ENCODE data around the gene CHRND.

Gene CHRND

DNA sequence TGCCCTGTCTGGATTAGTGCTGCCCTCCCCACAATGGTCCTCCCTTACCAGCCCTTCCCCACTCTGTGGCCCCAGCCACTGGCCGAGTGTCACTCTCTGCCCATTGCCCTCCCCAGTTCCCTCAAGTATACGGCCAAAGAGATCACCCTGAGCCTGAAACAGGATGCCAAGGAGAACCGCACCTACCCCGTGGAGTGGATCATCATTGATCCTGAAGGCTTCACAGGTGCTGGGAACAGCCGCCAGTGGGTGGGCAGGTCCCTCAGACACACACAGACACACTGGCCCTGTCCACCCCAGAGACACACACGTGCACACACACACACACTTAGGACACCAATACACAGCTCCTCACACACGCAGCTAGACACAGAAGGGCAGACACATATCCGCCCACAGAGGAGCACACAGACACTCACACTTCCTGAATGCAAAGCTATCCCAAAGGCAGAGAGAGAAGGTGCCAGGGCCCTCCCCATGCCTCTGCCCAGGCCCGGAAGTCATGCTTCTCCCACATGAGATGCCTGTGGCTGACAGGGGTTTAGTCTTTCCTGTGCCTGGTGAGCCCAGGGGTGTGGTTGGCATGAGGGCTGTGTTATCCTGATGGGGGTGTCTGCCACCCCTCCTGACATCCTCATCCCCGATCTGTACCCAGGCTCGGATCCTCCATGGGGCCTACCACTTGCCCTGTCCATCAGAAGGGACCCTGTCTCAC is 2.9 kb downstream of the CHRND start:
- no peak for TF ChIP-seq EGR1 (IDR thresholded peaks at IDR 0.05)
- TF ChIP-seq, protein P1, sequence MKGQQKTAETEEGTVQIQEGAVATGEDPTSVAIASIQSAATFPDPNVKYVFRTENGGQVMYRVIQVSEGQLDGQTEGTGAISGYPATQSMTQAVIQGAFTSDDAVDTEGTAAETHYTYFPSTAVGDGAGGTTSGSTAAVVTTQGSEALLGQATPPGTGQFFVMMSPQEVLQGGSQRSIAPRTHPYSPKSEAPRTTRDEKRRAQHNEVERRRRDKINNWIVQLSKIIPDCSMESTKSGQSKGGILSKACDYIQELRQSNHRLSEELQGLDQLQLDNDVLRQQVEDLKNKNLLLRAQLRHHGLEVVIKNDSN (IDR thresholded peaks at IDR 0.05), result no peak
- no peak for TF ChIP-seq CEBPB (IDR thresholded peaks at IDR 0.05)
- TF ChIP-seq RAD21 (IDR thresholded peaks at IDR 0.05; ENCODE audit: low read depth), result no peak
- TF ChIP-seq TCF12 (IDR thresholded peaks at IDR 0.05; ENCODE audit: low read depth), result no peak
- no peak for TF ChIP-seq TAF1 (IDR thresholded peaks at IDR 0.05; ENCODE audit: low read depth)
- TF ChIP-seq EP300 (IDR thresholded peaks at IDR 0.05; ENCODE audit: borderline replicate concordance), result no peak

DNA sequence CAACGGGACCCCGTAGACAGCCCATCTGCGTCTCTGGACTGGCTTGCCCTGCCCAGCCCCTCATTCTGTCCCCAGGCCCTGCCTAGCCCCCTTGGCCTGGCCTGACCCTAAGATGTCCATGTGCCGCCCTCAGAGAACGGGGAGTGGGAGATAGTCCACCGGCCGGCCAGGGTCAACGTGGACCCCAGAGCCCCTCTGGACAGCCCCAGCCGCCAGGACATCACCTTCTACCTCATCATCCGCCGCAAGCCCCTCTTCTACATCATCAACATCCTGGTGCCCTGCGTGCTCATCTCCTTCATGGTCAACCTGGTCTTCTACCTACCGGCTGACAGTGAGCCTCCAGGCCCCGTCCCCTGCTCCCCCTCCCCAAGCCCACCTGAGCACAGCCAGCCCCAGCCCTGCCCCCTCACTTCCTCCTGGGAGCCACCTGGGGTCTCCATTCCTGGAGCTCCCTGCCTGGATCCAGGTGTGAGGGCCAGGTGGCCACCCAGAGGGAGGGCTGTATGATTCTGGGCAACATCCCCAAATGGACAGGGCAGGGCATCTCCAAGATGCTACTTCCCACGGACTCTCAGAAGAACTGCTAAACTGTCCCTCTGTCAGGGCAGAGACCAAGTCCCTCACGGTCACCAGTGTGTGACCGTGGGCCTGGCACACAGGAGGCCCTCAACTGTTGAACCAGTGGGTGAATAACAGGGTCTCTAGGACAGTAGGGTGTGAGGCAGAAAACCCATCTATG is 4.0 kb downstream of the CHRND start:
- TF ChIP-seq TEAD4 (IDR thresholded peaks at IDR 0.05), result no peak
- no peak for TF ChIP-seq EGR1 (IDR thresholded peaks at IDR 0.05)
- no peak for TF ChIP-seq TAF1 (IDR thresholded peaks at IDR 0.05; ENCODE audit: low read depth)
- no peak for TF ChIP-seq FOXM1 (IDR thresholded peaks at IDR 0.05; ENCODE audit: borderline replicate concordance, low read depth)
- no peak for TF ChIP-seq EP300 (IDR thresholded peaks at IDR 0.05; ENCODE audit: borderline replicate concordance)
- no peak for TF ChIP-seq TCF12 (IDR thresholded peaks at IDR 0.05; ENCODE audit: low read depth)
- TF ChIP-seq ZBTB7A (IDR thresholded peaks at IDR 0.05; ENCODE audit: low read depth), result no peak
- TF ChIP-seq RAD21 (IDR thresholded peaks at IDR 0.05; ENCODE audit: low read depth), result no peak
- TF ChIP-seq, protein P2, sequence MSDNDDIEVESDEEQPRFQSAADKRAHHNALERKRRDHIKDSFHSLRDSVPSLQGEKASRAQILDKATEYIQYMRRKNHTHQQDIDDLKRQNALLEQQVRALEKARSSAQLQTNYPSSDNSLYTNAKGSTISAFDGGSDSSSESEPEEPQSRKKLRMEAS (IDR thresholded peaks at IDR 0.05), result no peak
- TF ChIP-seq, protein P1 (IDR thresholded peaks at IDR 0.05), result no peak
- no peak for TF ChIP-seq YY1 (IDR thresholded peaks at IDR 0.05; ENCODE audit: low read depth)
- no peak for TF ChIP-seq CEBPB (IDR thresholded peaks at IDR 0.05)
- TF ChIP-seq CREB1 (IDR thresholded peaks at IDR 0.05; ENCODE audit: low read depth), result no peak

DNA sequence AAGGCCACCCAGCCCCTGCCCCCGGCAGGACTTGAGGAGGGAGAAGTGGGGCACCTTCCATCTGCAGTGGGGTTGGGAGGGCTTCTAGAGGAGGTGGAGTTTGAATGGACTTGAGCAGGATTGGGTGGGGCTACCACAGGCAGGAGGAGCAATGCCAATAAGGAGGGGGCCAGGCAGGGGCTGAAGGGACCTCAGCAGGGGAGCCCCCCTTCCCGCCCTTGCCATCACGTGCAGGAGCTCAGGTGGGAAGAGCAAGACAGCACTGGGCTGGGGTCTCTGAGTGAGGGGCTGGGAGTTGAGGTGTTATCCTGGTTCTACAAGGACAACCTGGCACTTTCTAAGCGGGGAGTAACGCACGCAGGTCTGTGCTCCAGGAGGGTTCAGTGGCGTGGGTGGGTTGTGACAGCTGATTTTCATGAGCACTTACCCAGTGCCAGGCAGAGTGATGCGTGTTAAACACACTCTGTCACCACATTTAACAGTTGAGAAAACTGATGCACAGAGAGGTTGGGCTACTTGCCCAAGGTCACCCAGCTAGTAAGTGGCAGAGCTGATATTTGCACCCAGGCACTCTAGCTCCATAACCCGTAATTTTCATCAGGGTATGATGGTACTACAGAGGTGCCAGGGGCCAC is 4.8 kb downstream of the CHRND start:
- TF ChIP-seq EGR1 (IDR thresholded peaks at IDR 0.05) (no peak), YY1 (IDR thresholded peaks at IDR 0.05; ENCODE audit: low read depth) (no peak), TEAD4 (IDR thresholded peaks at IDR 0.05) (no peak), EP300 (IDR thresholded peaks at IDR 0.05; ENCODE audit: borderline replicate concordance) (no peak), NFIC (IDR thresholded peaks at IDR 0.05) (no peak), CREB1 (IDR thresholded peaks at IDR 0.05; ENCODE audit: low read depth) (no peak), TAF1 (IDR thresholded peaks at IDR 0.05; ENCODE audit: low read depth) (no peak), ZBTB7A (IDR thresholded peaks at IDR 0.05; ENCODE audit: low read depth) (no peak), CEBPB (IDR thresholded peaks at IDR 0.05) (no peak), TCF12 (IDR thresholded peaks at IDR 0.05; ENCODE audit: low read depth) (no peak), RAD21 (IDR thresholded peaks at IDR 0.05; ENCODE audit: low read depth) (no peak), FOXM1 (IDR thresholded peaks at IDR 0.05; ENCODE audit: borderline replicate concordance, low read depth) (no peak)
- TF ChIP-seq, protein P1 (IDR thresholded peaks at IDR 0.05), result no peak
- TF ChIP-seq, protein P3, sequence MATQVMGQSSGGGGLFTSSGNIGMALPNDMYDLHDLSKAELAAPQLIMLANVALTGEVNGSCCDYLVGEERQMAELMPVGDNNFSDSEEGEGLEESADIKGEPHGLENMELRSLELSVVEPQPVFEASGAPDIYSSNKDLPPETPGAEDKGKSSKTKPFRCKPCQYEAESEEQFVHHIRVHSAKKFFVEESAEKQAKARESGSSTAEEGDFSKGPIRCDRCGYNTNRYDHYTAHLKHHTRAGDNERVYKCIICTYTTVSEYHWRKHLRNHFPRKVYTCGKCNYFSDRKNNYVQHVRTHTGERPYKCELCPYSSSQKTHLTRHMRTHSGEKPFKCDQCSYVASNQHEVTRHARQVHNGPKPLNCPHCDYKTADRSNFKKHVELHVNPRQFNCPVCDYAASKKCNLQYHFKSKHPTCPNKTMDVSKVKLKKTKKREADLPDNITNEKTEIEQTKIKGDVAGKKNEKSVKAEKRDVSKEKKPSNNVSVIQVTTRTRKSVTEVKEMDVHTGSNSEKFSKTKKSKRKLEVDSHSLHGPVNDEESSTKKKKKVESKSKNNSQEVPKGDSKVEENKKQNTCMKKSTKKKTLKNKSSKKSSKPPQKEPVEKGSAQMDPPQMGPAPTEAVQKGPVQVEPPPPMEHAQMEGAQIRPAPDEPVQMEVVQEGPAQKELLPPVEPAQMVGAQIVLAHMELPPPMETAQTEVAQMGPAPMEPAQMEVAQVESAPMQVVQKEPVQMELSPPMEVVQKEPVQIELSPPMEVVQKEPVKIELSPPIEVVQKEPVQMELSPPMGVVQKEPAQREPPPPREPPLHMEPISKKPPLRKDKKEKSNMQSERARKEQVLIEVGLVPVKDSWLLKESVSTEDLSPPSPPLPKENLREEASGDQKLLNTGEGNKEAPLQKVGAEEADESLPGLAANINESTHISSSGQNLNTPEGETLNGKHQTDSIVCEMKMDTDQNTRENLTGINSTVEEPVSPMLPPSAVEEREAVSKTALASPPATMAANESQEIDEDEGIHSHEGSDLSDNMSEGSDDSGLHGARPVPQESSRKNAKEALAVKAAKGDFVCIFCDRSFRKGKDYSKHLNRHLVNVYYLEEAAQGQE (IDR thresholded peaks at IDR 0.05; ENCODE audit: low read depth), result no peak
- TF ChIP-seq, protein P2 (IDR thresholded peaks at IDR 0.05), result no peak

DNA sequence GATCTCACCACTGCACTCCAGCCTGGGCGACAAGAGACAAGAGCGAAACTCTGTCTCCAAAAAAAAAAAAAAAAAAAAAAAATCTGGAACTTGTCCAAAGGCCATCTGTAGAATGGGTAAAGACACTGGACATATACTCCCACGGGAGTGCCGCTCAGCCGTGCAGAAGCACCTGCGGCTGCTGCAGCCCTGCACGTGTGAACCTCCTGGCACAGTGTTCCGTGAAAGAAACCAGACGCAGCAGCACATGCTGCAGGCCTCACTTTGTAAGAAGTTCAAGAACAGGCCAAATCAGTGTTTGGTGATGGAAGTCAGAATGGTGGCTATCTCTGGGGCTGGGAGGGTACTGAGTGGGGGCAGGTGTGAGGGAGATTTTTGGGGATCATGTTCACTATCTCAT is 6.5 kb downstream of the CHRND start:
- TF ChIP-seq CREB1 (IDR thresholded peaks at IDR 0.05; ENCODE audit: low read depth) (no peak), CEBPB (IDR thresholded peaks at IDR 0.05) (no peak), FOXM1 (IDR thresholded peaks at IDR 0.05; ENCODE audit: borderline replicate concordance, low read depth) (no peak), EGR1 (IDR thresholded peaks at IDR 0.05) (no peak), EP300 (IDR thresholded peaks at IDR 0.05; ENCODE audit: borderline replicate concordance) (no peak), TAF1 (IDR thresholded peaks at IDR 0.05; ENCODE audit: low read depth) (no peak)
- TF ChIP-seq, protein P2 (IDR thresholded peaks at IDR 0.05), result no peak
- TF ChIP-seq, protein P3 (IDR thresholded peaks at IDR 0.05; ENCODE audit: low read depth), result no peak
